ENCODE measurements around the gene RPS6KL1.

RPS6KL1 gene

DNA sequence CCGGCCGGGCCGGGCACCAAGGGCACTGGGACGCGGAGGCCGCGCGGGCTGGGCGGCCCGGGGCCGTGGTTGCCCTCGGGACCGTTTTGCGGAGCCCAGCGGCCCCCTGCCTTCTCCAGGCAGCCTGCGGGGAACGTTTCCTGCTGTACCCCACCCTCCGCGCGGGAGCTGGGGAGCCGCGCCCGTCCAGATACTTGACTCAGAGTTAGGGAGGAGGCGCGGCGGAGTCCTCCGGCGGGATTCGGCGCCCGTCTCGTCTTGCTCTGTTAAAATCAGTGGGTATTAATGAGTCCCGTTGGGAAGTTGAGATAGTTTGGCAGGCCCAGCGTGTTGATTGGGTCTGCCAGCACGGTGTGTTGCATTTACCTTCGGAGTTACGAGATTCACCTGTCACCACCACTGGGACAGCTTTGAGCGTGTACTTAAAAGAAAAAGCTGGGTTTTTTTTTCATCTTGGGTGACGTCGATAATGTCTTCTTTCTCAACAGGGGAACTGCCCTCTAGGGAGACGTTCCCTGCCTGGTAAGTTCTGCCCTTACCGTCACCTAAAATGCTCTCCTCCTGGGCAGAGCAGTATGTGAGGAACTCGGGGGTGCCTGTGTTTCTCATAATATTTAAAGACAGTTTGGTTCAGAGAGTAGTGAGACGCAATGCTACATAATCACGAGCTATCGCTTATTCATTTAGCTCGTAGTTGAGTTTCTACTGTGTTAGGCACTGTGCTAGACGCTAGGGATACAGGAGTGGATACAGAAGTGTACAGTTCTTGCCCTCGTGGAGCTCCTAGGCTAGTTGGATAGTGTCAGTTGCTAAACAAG, 40.7 kb downstream of the RPS6KL1 start:
- DNase-seq: no peak

DNA sequence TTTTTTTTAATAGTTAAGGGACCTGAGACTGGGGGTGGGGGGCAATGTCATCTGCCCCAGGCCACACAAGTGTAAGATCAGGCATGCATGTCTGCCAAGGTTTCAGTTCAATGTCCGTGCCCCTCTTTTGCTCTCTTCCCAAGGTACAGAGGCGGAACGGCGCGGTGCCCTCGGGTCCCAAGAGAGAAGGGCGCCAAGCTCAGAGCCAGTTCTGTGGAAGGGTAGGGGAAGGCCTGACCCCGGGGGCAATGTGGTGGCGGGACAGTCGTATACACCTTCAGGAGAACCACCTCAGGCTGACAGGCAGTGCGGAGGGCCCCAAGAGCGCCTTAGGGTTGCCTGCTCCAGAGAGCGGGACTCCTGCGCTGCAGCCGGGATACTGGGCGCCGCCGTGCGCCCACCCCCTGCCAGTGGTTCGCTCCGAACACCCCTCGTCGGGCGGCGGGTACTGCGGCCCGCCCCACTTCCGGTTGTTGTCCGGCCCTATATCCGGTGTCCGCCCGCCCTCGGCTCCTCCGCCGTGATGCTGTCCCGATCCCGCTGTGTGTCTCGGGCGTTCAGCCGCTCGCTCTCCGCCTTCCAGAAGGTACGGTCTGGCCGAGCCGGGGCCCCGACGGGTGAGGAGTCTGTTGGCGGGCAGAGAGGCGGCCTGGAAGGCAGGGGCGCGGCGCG, 41.5 kb downstream of the RPS6KL1 start, which contains the start of gene DLST:
Gene DLST (plus strand): TSS at position 486 of the 672 bp plus-strand sequence. CDS start 38 bp downstream, at position 524.
- DNase-seq: peak; percentile 98

DNA sequence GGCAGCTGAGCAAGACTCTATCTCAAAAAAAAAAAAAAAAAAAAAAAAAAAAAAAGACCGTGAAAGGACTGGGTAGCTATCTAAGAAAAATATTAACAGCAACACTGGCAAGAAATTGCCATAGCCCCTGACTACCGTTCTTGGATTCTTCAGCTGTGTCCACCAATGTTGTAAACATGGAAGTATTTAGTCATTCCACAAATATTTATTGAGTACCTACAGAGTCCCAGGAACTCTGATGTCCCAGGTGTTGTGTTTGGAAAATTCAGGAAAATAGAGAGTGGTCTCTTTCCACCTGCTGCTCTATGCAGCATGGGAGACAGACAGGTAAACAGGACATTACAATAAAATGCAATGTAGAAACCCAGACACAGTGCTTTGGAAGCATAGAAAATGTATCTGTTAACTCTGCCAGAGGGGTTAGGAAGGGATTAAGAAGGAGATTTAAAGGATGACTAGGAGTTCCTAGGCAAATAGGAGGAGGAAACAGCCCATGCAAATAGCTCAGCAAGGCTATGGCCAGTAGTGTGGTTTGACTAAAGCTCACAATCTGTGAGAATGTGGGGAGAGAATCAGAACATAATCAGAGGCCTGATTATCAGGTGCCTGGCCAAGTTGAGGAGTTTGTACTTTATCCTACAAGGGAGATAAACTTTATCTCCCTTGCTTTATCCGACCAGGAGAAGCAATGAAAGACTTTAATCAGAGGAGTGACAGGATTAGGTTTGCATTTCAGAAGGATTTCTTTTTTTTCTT, 43.5 kb downstream of the RPS6KL1 start:
- no peak for DNase-seq

DNA sequence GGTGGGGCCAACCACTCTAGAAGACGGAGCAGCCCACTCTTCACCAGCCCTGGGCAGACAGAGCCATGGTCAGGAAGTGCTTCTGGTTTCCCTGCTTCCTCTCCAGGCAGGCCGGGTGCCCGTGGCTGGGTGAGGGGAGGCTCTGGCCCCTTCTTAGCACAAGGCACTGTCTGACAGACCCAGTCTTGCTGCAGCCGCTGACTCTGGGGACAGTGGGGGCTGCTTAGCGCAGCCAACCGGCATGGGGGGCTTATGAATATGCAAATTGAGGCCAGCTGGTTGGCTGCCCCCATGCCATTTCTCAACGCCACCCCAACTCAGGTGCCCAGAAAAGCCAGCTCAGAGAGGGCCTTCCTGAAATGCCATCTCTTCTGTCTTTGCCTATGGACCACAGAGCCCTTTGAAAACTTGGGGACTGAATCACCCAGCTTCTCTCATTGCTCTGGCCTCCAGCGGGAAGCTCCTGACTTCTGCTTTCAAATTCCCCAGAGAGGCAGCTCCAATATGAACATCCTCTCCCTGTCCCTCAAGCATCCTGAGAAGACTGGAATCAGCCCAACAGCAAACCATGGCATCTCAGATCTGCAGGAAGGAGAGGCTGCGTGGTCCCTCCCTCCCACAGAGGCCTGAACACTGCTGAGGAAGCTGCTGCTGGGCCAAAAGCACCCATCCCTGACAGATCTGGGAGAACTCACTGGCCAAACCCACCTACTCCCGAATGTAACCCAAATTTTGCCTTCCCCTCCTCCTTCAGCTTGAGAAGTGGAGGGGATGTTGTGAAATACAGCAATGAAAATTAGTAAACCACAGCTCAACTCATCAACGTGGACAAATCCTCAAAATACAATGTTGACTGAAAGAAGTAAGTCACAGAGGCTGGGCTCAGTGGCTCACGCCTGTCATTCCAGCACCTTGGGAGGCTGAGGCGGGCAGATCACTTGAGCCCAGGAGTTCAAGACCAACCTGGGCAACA, 46.8 kb downstream of the RPS6KL1 start, which contains the start of gene PROX2:
Gene PROX2 (minus strand): TSS at position 205 of the 973 bp plus-strand sequence. CDS start 12,311 bp downstream, outside the sequence.
- no peak for DNase-seq

DNA sequence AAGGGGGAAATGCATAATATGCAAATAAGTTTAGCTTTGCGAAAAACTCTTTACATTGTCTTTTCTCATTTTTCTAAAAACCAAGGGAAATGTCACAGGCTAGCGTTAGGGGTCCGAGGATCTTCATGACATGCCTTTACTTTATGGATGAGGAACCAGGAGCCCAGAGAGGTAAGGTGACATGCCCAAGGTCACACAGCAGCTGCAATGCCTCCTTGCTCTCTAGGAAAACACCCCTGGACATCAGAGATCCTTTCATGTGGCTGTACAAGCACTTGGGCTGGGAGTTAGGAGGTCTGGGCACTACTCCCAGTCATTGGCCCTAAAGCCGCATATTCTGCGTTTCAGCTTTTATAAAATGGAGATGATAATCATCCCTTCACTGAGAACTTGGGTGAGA, 47.9 kb downstream of the RPS6KL1 start:
- no peak for DNase-seq

DNA sequence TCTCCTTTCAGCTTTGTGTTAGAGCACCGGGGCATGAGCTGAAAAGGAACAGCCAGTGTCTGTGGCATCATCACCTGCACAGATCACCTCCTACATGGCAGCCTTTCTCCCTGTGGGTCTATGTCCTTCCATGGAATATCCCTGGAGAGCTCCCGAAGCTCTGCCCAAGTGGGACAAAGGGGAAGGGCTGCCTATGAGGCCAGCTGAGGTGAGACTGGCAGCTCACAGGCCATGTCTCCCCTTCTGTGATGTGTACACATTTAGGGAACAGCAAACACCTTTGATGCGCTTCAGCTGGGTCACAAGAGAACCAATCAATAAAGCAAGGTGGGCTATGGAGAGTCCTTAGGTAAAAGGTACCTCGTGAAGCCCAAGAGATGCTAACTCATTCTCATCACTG, 51.2 kb downstream of the RPS6KL1 start:
- no peak for DNase-seq

DNA sequence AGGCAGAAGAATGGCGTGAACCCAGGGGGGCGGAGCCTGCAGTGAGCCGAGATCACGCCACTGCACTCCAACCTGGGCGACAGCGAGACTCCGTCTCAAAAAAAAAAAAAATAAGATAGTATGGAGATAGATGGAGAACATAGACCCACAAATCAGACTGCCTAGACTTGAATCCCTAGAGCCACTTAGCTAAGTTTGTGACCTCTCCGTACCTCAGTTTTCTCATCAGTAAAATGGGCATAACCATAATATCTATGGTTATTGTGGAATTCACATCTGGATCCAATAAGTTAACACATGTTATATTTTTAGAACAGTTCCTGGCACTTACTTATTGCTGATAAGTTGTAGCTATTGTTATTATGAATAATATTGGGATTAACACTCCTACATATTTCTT, 54.3 kb downstream of the RPS6KL1 start:
- DNase-seq: no peak

DNA sequence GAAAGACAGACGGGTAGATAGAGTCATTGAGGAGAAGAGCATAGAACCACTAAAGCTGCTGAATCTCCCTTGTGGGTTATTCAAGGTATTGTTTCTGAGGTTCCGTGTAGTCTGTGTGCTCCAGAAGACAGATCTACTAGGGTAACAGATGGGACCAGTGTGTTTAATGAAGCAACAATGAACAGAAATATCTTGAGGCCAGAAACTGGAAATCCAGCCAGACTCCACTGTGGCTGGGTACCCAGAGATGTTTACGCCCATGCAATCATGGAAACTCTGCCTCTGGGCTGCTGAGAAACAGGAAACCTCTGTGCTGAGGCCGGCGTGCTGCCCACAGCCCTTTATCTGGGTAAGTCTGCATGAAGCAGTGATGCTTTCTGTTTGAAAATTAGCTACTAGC, 55.4 kb downstream of the RPS6KL1 start:
- DNase-seq: no peak

DNA sequence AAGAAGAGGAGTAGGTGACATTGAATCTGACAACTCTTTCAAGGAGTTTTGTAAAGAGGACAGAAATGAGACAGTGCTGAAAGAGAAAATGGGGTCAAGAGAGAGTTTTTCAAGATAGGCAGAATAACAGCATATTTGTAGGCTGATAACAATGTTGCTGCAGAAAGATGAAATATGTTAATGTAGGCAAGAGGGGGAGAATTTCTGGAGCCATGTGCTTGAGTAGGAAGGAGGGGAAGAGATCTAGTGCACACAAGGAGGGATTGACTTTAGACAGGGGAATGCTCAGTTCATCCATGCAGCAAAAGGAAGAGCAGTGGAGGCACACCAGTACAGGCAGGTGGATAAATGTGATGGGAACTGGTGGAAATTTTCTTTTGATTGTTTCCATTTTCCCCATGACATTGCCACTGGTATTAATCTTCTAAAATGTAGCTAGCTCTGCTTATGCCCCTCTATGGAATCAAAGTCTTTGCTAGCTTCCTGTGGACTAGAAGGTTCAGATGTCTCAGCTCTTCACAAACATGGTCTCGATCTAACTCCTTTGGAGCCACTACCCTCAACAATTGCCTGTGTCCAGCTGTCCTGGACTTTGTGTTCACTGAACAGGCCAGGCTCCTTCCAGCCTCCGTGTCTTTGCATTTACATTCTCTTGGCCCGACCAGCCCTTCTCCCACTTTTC, 56.2 kb downstream of the RPS6KL1 start:
- no peak for DNase-seq

DNA sequence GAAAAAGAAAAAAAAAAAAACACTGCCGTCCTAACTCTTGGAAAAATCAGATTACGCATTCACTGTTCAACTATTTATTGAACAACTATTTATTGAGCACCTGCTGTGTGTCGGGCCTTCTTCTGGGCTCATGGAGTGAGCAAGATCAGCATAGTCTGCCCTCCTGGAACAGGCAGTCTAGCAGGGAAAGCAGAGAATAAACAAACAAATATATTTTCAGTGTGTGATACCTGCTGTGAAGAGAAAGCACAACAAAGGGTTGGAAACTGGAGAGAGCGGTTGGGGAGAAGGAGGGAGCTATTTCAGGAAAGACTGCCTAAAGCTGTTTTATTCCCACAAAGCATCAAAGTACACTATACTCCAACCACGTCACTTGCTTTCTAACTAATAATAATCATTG, 57.9 kb downstream of the RPS6KL1 start:
- no peak for DNase-seq

DNA sequence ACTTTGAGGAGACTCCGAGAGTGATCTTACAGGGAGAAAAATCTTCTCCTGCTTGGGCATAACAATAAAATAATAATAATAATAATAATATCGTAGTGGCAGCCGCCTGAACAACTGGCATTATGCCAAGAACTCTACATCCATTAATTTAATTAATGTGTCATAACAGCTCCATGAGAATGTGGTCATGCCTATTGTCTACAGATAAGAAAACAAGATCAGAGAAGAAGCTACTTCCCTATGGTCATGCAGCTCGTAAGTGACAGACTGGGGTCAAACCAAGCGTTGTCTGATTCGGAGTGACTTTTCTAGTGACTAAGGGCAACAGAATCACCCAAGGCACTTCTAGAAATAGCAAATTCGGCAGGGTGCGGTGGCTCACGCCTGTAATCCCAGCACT, 58.9 kb downstream of the RPS6KL1 start:
- no peak for DNase-seq

DNA sequence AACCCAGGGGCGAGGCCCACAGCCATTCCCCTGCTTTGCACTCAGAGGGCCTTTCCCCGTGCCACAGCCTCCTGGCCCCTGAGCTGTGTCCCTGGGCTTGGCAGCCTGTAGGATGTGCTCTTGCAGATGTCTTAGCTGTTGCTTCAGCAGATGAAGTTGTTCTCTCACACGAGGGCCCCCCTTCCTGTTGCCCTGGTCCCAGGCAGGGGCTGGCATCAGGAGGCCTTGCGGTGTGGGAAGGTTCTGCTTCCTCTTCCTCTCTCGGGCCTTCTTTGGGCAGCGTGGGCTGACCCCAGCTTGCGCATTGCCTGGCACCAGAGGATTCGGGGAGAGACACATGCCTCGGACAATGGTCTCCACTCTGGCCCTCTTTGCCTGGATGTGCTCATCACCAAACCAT, 59.8 kb downstream of the RPS6KL1 start:
- no peak for DNase-seq

DNA sequence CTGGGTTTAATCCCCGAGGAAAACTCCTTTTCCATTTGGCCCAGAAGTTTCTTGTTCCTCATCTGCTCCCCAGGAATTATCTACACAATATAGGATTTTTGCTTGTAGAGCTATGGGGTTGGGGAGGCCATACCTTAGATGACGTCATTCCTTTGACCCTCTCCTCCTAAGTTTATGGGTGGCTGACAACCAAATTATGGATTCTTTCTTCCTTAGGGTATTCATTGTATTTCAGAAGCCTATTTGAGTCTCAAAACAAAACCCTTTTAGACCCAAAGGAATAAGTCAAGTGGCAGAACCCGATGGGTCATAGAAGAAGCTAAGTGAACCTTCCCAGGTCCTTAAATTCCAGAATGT, 61.3 kb downstream of the RPS6KL1 start:
- DNase-seq: no peak

DNA sequence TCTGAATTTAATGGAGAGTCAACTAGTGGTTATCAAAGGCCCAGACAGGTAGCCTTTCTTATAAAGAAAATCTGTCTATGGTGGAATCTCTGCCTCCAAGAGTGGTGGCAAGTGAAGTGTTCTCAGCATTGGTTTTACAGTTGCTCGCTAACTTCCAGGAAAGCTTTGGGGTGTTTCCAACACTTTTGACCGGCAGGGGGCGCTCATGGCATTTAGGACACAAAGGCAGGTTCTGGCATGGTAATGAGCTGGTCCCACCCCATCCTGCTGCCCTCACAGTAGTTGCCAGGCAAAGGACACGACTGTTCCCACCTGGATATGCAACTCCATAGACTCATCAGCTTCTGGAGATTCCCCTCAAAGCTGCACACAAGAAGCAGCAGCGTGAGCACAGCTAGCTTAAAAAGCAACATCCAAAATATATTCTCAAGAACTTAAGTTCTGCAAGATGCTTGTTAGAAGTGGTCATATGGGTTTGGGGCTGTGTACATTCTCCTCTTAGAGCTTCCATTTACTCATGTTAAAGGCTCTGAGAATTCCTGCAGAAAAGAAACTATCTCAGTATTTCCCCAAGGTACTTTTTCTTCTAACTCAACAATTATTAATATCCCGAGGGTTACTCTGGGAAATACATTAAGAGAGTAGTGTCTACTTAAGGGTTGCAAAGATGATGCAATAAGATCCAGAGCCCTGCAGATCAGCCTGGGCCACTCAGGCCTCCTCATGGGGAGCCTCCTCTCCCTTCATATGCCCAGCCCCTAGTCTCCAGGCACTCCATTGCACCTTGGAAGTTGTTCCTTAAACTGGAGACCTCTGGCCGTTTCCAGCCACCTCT, 61.9 kb downstream of the RPS6KL1 start:
- peak; percentile 84 for DNase-seq

DNA sequence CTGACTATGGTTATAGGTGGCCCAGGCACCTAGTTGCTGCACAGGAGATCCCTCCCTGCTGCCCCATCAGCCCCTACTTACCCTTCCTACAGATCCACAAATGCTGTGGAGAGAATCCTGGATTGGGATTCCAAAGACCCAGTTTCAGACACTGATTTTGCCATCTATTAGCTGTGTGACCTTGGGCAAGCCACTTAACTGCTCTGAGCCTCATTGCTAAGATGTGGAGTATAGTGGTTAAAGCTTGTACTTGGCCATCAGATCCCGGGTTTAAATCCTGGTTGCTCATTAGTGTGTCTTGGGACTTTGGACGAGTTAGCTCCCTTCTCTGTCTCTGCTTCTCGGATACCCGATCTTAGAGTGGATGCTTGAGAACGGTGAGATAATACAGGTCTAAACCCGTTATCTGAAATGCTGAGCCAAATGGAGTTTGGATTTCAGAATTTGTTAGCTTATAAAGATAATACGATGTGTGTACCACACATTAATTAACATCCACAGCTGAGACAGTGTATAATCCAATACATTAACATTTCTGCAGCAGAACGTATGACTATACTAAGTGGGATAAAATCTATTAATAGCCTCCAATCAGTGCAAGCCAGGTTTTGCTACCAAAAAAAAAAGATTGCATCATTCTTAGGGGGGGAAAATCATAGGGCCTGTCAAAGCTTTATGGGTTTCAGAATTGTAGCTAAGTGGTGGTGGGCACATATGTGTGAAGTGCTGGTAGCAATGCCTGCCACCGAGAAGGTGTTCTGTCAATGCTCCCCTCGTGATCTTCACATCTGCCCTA, 63.1 kb downstream of the RPS6KL1 start:
- no peak for DNase-seq

DNA sequence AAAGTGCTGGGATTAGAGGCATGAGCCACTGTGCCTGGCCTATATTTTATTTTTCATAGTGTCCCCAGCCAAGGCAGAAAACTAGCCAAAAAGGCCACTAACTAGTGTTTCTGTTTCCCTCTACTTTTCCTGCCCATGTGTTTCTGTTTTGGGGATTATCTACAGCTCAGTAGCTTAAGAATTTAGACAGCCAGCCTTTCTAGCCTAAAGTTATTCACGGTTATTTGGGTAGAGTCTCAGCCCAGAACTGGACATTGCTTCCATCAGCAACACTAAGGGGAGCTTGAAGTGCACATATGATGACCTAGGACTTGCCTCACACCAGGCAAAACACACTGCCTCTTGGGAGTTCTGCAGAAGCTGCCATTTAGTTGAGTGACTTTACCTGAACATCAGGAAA, 65.0 kb downstream of the RPS6KL1 start:
- no peak for DNase-seq

DNA sequence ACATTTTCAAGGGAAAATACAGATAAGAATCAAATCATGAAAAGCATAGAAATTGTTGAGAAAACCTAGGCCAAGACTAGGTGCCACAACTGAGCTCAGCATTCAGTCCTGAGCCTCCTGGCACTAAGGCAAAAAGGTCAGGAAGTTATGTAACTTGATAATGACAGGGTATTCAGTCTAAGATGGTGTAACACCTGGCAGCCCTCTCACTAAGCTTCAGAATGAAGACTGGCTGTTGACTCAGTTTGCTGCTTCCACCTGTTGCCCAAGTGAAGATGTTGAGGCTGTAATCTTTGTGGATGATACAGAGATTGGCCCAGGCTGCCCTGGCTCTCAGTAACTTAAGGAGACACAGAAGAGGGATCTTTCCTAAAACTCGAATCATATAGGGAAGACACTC, 66.7 kb downstream of the RPS6KL1 start:
- DNase-seq: no peak

DNA sequence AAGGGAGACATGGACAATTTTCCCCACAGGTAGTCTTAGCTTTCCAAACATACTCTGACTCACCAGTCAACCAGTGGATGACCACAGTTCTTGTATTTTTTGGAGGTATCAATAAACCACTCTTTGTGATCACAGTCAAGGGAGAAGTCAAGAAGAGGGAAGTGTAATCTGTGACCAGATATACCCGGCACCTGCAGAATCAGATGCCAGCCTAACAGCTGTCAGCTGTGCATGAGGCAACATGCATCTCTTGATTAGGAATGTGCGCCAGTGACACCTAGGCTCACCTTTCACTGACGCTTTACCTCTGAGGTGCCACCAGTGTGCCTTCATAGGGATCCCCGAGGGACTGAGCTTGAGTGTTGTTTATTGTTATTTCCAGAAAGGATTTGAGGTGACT, 67.1 kb downstream of the RPS6KL1 start:
- DNase-seq: no peak

DNA sequence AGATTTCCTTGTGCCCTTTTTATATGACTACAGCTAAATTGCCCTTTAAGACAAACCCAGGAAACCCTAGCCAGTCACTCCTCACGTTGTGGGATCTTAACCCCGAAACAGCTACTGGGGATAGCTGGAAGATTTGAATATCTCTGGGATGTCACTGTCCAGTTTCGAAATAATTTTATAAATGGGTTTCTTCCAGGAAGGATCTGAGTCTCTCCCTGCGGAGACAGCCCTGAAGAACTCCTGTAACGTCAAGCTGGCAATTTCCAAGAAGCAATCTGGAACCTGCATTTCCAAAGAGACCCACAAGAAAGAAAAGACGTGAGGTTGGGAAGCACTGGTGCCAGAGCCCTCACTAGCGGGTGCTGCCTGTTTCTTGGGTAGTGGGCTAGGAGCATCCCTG, 68.0 kb downstream of the RPS6KL1 start:
- DNase-seq: no peak

All from retina (tissue), 1 donor.